ENCODE data around the gene CASP10.
"Not testable (repeated sequence)": the region's sequence is repeated elsewhere in the genome, so short reads cannot be mapped to it uniquely, and the experiment has no call there.

The CASP10 gene, protein sequence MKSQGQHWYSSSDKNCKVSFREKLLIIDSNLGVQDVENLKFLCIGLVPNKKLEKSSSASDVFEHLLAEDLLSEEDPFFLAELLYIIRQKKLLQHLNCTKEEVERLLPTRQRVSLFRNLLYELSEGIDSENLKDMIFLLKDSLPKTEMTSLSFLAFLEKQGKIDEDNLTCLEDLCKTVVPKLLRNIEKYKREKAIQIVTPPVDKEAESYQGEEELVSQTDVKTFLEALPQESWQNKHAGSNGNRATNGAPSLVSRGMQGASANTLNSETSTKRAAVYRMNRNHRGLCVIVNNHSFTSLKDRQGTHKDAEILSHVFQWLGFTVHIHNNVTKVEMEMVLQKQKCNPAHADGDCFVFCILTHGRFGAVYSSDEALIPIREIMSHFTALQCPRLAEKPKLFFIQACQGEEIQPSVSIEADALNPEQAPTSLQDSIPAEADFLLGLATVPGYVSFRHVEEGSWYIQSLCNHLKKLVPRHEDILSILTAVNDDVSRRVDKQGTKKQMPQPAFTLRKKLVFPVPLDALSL

DNA sequence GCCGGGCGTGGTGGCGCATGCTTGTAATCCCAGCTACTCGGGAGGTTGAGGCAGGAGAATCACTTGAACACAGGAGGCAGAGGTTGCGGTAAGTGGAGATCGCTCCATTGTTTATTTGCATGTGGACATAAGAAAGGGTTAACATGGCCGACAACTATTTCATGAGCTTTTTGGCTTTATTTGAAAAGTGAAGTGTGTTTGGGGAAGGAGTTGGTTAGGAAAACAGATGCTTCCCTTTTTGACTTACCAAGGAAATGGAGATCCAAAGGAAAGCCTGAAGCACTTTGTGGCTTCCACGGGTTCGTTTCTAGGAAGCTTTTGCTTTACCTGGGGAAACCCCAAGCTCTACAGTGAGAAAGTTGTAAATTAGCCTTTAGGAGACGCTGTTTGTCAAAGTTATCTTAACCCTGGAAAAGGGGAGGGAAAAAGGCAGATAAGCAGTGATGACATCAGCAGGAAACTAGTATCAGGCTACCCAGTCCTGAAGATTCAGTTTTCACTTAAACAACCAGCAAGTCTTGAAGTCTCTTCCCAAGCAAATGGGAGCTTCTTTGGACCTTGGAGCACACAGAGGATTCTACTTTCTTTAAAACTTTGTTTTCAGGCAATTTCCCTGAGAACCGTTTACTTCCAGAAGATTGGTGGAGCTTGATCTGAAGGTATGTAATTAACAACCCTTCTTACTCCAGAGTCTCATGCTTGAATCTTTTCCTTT, at the start of gene CASP10:
Gene CASP10, plus strand, starts transcription at position 492 of the 715 bp plus-strand sequence. CDS start 2,637 bp downstream, outside the sequence.
- ATAC-seq (replicated peaks) (peak; percentile 88 to 89), DNase-seq (peak; percentile 32)
- Mint-ChIP-seq H3K27ac (peak within 1 kb of the TSS; percentile 93), H3K4me1 (peaks cover 18 to 51% of the 10 kb centered on the region in 2 donors), H3K36me3 (peaks cover 4% of the 10 kb centered on the region in 2 donors), H3K27me3 (no peaks in the 10 kb centered on the region), H3K9me3 (no peaks in the 10 kb centered on the region), H3K4me3 (peak within 1 kb of the TSS; percentile 84 to 91)

DNA sequence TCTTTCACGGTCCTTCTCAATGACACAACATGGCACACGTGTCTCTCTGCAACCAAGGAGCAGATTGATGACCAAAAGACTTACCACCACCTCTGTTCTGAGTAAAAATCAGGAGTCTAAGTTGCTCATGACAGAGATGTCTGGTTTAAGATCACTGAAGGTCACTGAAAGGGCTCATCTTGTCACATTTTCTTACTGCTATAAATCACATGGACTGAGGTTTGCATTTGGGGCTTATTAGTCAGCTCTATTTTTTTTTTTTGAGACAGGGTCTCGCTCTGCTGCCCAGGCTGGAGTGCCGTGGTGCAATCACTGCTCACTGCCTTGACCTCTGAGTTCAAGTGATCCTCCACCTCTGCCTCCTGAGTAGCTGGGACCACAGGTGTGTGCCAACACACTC, 47.6 kb upstream of the CASP10 start:
- H3K4me1 Mint-ChIP-seq, result peaks cover 43 to 73% of the 10 kb centered on the region in 2 donors
- peak overlapping the region; percentile 88 for H3K27ac Mint-ChIP-seq
- peaks cover 80 to 83% of the 10 kb centered on the region in 2 donors for H3K36me3 Mint-ChIP-seq
- H3K4me3 Mint-ChIP-seq, result peak overlapping the region; percentile 76
- H3K27me3 Mint-ChIP-seq, result no peaks in the 10 kb centered on the region
- no peaks in the 10 kb centered on the region for H3K9me3 Mint-ChIP-seq
- DNase-seq (no peak), ATAC-seq (replicated peaks) (peak; percentile 45 to 72)

DNA sequence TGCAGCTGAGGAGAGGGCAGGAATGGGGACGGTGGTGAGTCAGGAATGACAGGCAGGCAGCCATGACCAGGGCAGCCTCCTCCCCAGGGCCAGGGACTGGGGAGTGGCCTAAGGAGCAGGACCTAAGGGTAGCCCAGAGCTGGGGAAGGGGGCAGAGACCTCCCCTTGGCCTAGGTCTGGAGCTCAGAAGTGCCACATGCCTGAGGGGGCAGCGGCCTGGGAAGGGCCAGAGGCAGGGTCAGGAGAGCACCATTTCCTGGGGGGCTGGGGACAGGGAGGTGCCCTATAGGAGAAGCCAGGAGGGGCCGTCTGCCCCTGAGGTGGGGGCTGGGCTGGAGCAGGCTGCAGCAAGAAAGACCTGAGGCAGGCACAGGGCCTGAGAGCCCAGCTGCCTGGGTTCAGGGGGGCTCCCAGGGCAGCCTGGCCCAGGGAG, 46.0 kb upstream of the CASP10 start:
- peak overlapping the region; percentile 58 to 65 for H3K4me3 Mint-ChIP-seq
- peaks cover 71 to 79% of the 10 kb centered on the region in 2 donors for H3K36me3 Mint-ChIP-seq
- H3K4me1 Mint-ChIP-seq, result peaks cover 43 to 78% of the 10 kb centered on the region in 2 donors
- DNase-seq, result no peak
- no peaks in the 10 kb centered on the region for H3K9me3 Mint-ChIP-seq
- peak overlapping the region; percentile 92 for H3K27ac Mint-ChIP-seq
- ATAC-seq (replicated peaks), result no peak
- no peaks in the 10 kb centered on the region for H3K27me3 Mint-ChIP-seq

DNA sequence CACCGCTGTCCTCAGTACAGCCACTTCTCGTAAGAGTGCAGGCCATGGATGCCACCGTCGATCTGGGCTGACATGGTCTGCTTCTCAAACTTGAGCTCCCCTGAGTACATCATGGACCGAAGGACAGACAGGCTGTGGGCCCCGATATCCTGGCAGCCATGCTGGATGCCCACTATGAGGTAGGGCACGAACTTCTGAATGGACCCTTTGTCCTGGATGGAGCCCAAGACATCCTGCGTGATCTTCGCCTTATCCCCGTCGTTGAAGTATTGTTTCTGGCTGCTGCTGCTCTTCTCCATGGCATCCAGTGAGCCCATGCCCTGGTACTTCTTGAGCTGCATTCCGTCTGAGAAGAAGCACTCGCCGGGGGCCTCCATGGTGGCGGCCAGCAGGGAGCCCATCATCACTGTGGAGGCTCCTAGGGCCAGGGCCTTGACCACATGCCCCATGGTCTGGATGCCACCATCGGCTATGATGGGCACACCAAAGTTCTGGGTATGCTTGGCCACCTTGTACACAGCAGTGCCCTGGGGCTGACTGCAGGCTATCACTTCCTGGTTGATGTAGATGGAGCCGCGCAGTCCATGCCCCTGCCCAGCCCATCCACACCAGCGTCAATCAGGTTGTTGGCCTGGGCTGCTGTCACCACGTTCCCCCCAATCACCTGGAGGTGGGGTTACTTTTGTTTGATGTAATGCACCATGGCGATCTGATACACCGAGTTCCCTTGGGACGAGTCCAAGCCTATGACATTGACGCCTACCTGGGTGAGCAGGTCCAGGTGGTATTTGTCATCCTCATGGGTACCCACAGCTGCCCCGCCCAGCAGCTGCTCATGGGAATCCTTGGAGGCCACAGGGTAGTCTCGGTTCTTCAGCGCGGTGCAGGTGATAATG, 45.2 kb upstream of the CASP10 start:
- ATAC-seq (replicated peaks) (no peak), DNase-seq (no peak)
- H3K27ac Mint-ChIP-seq, result peak overlapping the region; percentile 62
- H3K4me3 Mint-ChIP-seq, result peak overlapping the region; percentile 52 to 65
- H3K27me3 Mint-ChIP-seq, result no peaks in the 10 kb centered on the region
- peaks cover 39 to 71% of the 10 kb centered on the region in 2 donors for H3K4me1 Mint-ChIP-seq
- no peaks in the 10 kb centered on the region for H3K9me3 Mint-ChIP-seq
- H3K36me3 Mint-ChIP-seq, result peaks cover 69 to 72% of the 10 kb centered on the region in 2 donors

DNA sequence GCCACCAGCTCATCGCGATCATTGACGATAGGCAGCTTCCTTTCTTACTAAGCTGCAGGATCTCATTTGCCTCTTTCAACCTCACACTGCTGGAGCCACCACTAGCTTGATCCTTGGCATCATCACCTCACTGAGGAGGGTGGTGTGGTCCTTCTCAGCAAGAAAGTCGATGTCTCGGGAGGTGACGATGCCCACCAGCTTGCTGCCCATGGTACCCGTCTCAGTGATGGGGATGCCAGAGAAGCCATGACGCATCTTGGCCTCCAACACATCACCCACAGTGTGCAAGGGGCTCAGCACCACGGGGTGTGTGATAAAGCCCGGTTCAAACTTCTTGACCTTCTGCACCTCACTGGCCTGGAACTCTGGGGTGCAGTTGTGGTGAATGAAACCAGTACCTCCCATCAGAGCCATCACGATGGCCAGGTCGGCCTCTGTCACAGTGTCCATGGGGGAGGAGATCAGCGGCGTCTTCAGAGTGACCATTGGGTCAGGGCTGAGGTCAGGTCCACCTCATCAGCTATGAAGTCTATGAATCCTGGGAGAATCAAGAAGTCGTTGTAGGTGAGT, 44.5 kb upstream of the CASP10 start:
- Mint-ChIP-seq H3K36me3 (peaks cover 62 to 65% of the 10 kb centered on the region in 2 donors), H3K27ac (peak overlapping the region; percentile 82), H3K4me3 (peak overlapping the region; percentile 24 to 65), H3K4me1 (peaks cover 33 to 64% of the 10 kb centered on the region in 2 donors), H3K9me3 (no peaks in the 10 kb centered on the region), H3K27me3 (no peaks in the 10 kb centered on the region)
- ATAC-seq (replicated peaks) (no peak), DNase-seq (no peak)

DNA sequence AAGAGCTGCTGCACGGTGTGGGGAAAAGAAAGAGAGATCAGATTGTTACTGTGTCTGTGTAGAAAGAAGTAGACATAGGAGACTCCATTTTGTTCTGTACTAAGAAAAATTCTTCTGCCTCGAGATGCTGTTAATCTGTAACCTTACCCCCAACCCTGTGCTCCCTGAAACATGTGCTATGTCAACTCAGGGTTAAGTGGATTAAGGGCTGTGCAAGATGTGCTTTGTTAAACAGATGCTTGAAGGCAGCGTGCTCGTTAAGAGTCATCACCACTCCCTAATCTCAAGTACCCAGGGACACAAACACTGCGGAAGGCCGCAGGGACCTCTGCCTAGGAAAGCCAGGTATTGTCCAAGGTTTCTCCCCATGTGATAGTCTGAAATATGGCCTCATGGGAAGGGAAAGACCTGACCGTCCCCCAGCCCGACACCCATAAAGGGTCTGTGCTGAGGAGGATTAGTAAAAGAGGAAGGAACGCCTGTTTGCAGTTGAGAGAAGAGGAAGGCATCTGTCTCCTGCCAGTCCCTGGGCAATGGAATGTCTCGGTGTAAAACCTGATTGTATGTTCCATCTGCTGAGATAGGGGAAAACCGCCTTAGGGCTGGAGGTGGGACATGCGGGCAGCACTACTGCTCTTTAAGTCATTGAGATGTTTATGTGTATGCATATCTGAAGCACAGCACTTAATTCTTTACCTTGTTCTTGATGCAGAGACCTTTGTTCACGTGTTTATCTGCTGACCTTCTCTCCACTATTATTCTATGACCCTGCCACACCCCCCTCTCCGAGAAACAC, 43.8 kb upstream of the CASP10 start:
- Mint-ChIP-seq H3K36me3 (peaks cover 59% of the 10 kb centered on the region in 2 donors), H3K27ac (peak overlapping the region; percentile 82), H3K4me1 (peaks cover 33 to 57% of the 10 kb centered on the region in 2 donors), H3K4me3 (peak overlapping the region; percentile 41 to 65)
- DNase-seq; H3K9me3 Mint-ChIP-seq; H3K27me3 Mint-ChIP-seq; ATAC-seq (replicated peaks): not testable (repeated sequence)

DNA sequence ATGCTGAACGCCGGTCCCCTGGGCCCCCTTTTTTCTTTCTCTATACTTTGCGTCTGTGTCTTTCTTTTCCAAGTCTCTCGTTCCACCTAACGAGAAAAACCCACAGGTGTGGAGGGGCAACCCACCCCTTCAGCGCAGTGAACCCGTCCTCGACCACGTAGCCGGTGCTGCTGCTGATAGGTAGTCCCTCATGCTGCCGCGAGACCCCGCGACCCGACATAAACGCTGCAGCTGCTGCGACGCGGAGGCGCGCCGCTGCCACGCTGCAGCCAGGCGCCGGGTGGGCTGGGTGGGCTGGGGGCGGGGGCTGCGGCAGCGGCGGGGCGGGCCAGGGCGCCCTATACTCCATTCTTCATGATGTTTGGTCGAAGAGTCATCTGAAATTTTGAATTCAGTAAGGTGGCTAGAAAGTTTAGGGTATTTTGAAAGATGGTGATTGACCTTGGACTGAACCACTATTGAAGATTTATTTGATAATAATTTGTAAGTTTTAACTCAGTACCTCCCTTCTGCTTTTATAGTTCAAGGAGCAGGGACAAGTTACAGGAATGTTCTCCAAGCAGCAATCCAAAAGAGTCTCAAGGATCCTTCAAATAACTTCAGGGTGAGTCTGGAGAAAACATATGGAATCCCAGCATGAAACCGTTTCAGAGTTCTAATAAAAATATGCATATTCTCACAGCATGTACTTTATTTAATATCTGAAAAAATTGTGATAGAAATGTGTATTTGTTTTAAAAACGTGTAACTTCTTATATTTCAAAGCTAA, 42.9 kb upstream of the CASP10 start:
- no peak for DNase-seq
- H3K9me3 Mint-ChIP-seq, result no peaks in the 10 kb centered on the region
- no peaks in the 10 kb centered on the region for H3K27me3 Mint-ChIP-seq
- H3K4me1 Mint-ChIP-seq, result peaks cover 31 to 56% of the 10 kb centered on the region in 2 donors
- peak overlapping the region in 1 of 2 donors; percentile 41 for H3K4me3 Mint-ChIP-seq
- ATAC-seq (replicated peaks), result no peak
- H3K36me3 Mint-ChIP-seq, result peaks cover 57 to 58% of the 10 kb centered on the region in 2 donors
- H3K27ac Mint-ChIP-seq, result no peak overlapping the region

DNA sequence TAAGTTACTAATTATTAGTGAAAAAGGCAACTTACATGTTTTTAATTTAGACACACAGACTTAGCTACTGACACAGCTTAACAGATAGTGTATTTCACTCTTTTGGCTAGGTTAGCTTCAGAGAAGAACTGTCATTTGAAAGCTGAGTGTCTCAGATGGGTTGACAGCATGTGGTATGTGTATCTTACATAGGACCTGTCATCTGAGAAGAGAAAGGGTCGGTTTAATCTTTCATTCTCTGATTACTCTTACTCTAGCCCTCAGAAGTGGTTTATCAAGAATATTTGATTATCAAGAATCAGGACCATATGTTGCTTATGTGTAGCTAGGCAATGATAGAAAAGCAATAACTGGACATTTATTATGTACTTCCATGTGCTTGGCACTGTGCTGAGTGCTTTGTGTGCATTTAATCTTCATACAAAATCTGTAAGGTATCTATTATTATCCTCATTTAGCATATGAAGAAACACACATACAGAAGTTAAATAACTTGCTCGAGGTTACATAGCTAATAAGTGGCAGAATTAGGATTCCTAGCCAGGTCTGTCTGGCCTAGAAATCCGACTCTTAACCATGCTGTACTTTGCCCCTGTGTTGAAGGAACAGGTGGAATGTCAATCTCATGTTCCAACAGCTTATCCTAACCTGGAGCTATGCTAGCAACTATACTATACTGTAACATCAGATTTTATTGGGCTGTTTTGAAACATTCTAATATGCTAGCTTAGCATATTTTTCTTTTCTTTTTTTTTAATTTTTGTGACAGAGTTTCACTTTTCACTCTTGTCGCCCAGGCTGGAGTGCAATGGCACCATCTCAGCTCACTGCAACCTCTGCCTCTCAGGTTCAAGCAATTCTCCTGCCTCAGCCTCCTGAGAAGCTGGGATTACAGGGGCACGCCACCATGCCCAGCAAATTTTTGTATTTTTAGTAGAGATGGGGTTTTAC, 38.6 kb upstream of the CASP10 start:
- H3K27ac Mint-ChIP-seq, result no peak overlapping the region
- no peak for DNase-seq
- peaks cover 42 to 45% of the 10 kb centered on the region in 2 donors for H3K36me3 Mint-ChIP-seq
- H3K9me3 Mint-ChIP-seq, result no peaks in the 10 kb centered on the region
- peaks cover 16 to 23% of the 10 kb centered on the region in 2 donors for H3K4me1 Mint-ChIP-seq
- no peak overlapping the region for H3K4me3 Mint-ChIP-seq
- no peak for ATAC-seq (replicated peaks)
- no peaks in the 10 kb centered on the region for H3K27me3 Mint-ChIP-seq

DNA sequence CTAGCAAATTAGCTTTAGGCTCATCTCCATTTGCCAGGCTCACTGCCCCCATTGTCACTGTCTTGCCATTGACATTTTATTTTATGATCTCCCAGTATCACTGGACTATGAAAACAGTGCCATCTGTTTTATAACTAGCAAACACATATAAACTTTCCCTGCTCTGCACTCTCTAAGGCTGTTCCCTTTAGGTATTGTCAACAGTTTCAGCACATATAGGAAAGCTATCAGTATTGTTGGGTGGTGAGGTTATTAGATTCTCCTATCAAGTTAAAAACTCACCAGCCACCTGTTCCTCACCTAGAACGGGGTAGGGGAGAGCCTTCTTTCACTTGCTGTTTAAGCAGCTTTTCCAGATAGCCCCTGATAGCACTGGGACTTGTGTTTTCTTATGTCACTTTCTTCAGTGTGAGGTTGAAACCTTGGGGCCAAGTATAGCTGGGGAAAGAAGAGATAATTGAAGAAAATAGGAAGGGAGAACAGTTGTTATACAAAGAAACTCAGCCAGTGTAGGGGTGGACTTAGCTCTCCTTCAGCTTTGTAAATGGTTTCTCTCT, 34.4 kb upstream of the CASP10 start:
- Mint-ChIP-seq H3K36me3 (peaks cover 61 to 62% of the 10 kb centered on the region in 2 donors), H3K9me3 (no peaks in the 10 kb centered on the region), H3K4me3 (no peak overlapping the region), H3K27me3 (no peaks in the 10 kb centered on the region), H3K4me1 (peaks cover 39 to 48% of the 10 kb centered on the region in 2 donors), H3K27ac (peak overlapping the region; percentile 11)
- no peak for DNase-seq
- ATAC-seq (replicated peaks), result no peak

DNA sequence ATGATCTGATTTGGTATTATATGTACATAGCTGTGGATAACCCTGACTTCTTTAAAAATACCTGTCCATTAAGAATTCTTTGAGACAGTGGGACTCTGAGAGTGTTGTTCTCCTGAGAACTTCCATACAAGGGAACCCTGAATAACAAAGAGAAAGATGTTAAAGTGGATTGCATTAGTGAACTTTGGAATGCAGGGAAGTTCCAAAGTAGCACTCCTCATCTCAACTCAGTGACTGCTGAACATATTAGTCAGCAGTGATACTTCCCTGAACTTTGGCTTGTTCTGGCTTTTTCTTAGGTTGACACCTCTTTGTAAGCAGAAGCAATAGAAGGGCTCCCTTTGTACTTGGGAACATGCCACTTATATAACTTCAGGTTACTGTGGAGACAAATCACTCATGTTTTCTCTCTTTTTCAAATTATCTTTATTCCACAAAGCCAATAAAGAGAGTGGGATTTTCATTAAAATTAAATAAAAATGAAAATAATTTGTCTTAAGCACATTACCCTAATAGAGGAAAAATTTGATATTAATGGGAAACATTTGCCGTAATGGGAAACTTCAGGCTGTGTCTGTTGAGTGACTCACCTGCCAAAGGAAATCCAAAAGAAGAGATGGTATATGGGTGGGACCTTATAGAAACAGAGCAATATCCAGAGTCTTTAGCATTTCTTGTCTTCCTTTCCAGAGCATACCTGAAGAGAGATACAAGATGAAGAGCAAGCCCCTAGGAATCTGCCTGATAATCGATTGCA, 33.7 kb upstream of the CASP10 start:
- H3K4me3 Mint-ChIP-seq, result no peak overlapping the region
- DNase-seq, result no peak
- peaks cover 62 to 63% of the 10 kb centered on the region in 2 donors for H3K36me3 Mint-ChIP-seq
- H3K4me1 Mint-ChIP-seq, result peaks cover 39 to 51% of the 10 kb centered on the region in 2 donors
- H3K27ac Mint-ChIP-seq, result peak overlapping the region; percentile 81
- ATAC-seq (replicated peaks), result no peak
- H3K9me3 Mint-ChIP-seq, result no peaks in the 10 kb centered on the region
- H3K27me3 Mint-ChIP-seq, result no peaks in the 10 kb centered on the region

DNA sequence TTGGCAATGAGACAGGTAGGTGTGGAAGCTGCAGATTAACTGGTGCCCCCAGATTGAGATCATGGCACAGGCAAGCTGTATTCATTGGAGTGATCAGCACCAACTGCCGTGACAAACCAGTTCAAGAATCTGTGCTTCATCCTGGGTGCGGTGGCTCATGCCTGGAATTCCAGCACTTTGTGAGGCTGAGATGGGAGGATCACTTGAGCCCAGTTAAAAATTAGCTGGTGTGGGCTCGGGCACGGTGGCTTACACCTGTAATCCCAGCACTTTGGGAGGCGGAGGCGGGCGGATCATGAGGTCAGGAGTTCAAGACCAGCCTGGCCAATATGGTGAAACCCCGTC, 33.1 kb upstream of the CASP10 start:
- H3K4me3 Mint-ChIP-seq; ATAC-seq (replicated peaks); H3K9me3 Mint-ChIP-seq; DNase-seq; H3K27me3 Mint-ChIP-seq: not testable (repeated sequence)
- Mint-ChIP-seq H3K36me3 (peaks cover 68 to 69% of the 10 kb centered on the region in 2 donors), H3K4me1 (peaks cover 44 to 56% of the 10 kb centered on the region in 2 donors), H3K27ac (peak overlapping the region; percentile 81)
